HG03139 (cell line): ENCODE results near the gene ATRNL1.

Experiments used
- ATAC-seq: cut with Tn5 transposase; IDR thresholded peaks from one replicate; pipeline ENCODE4 v1.9.1; 2021; ENCODE audit not compliant: unreplicated experiment

ATRNL1 gene

DNA sequence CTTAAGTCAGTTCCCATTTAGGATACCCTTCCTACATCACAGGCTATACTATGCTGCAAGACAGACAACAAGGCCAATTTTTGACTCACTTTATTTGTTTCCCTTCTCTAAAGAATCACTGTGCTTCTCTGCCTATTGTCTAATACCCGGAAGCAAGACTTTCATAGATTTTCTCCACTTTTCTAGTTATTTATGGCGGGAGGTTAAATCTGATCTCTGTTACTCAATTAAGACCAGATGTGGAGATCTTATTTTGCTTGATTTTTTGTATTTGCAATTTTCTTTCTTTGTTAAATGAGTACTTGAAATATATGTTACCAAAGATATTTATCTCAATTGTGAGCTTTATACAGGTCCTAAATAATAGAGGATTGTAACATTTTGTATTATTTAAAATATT, 511.5 kb downstream of the ATRNL1 start:
- no peak for ATAC-seq

DNA sequence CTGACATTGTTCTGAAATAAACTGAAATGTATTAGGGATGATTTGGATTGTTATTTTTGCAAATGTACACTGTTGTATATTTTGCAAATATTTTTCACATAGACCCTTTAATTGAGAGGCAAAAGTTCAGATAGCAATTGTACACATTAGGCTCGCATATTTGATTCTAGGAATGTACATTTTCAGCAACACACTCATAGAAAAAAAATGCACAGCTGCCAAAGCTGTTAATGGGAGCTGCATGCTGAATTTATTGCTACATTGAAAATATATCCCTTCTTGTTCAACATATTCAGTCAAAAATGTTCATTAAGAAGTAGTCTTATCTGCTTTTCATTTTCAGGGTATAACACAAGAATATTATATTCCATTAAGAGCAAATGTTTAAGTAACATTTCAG, 512.9 kb downstream of the ATRNL1 start:
- no peak for ATAC-seq

DNA sequence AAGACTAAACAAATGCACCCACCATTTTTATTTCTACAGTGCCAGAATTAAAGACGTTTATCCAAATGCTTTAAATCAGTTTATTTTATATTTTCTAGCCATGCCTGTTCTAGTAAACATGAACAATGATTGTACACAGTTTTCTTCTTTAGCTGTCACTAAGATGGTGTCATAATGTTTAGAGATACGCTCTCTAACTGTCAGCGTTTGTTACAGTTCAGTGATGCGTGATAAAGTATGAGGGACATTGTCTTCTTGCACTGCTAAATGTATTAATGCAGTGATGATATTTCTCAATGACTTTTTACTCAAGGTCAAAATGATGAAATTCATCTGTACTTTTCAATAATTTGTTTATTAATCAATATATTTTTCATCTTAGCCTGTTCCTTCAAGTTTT, 513.6 kb downstream of the ATRNL1 start:
- ATAC-seq: no peak

DNA sequence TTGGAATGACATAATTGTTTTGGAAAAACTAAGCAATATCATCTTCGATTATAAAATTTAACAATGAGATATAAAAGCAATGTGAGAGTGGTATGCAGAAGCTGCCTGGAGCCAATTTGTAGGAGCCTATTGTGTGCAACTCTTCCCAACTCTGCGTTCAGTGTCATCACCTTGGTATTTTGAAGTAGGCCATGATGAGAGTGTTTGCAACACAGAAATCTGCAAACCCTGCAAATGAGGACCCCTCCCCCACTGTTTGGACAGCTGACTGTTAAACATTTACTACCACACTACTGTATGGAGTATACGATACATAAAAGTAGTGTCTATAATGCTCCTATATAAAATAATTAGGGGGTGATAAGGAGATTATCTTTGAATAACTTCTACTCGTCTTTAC, 531.3 kb downstream of the ATRNL1 start:
- ATAC-seq: no peak

DNA sequence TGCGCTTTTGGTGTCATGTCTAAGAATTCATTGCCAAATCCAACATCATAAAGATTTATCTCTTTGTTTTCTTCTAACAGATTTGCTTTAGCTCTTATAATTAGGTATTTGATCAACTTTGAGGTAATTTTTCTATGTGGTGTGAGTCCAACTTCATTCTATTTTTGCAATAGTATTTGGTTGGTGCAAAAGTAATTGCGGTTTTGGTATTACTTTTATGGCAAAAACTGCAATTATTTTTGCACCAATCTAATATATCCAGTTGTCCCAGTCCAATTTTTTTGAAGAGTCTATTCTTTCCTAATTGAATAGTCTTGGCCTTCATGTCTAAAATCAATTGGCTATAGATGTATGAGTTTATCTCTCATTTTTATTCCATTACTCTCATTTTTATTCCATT, 535.5 kb downstream of the ATRNL1 start:
- no peak for ATAC-seq

DNA sequence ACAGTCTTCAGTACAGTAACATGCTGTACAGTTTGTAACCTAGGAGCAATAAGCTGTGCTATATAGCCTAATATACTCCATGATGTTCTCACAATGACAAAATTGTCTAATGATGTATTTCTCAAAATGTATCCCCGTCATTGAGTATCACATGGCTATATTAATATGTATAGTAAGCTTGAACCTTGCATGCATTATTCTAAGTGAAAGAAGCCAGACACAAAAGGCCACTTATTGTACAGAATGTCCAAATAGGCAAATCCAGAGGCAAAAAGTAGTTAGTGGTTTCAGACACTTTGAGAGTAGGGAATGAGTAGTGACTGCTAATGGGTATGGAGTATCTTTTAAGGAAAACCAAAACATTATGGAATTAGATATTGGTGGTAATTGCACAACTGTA, 545.1 kb downstream of the ATRNL1 start:
- ATAC-seq: no peak

DNA sequence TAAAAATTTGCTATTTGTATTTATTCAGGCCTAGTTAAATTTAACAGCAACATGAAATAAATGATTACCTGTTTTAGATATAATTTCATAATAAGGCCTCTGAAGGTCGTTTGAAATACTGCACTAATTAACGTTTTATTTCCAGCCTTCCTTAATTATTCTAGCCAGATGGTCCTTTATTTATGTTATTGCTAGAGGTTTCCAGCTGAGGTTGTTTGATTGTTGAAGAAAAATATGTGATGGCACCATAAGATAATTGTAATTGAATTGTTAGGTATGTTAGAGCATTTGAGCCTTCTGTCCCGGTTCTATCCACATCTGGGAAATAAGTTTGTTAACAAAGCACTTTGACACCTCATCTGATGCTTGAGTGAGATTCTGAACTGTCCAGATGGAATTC, 556.1 kb downstream of the ATRNL1 start:
- ATAC-seq: no peak

DNA sequence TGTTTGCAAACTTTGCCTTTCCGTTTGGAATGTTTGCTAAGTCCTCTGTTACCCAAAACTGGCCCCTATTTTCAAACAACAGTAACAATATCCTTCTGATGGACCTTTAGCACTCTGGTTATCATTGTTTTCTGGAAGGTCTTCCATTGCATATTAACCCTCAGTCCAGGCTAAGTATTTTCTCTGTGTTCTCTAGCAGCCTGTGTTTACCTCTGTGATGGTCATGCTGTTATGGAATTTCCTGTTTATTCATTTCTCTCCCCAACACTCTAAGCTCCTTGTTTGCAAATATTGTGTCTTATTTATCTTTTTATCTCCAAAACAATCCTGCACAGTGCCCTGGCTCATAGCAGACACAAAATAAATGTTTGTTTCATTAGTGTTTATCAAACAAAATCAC, 560.3 kb downstream of the ATRNL1 start:
- ATAC-seq: no peak

DNA sequence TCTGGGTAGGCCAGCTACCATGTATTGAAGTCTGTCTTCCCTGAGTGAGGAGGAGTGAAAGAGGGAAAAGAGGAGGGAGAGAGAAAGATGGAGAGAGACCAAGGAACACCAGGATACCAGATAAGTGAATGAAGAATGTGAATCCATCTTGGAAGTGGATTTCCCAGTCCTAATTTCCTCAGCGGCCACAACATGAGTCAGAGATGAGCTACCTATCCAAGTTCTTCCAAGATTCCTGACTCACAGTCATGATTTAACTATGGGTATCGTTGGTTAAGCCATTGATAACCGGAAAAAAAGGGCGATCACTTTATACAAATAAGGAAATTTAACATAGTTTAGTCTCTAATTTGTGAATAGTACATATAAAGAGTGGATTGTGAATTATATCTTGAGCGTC, 561.8 kb downstream of the ATRNL1 start:
- no peak for ATAC-seq

DNA sequence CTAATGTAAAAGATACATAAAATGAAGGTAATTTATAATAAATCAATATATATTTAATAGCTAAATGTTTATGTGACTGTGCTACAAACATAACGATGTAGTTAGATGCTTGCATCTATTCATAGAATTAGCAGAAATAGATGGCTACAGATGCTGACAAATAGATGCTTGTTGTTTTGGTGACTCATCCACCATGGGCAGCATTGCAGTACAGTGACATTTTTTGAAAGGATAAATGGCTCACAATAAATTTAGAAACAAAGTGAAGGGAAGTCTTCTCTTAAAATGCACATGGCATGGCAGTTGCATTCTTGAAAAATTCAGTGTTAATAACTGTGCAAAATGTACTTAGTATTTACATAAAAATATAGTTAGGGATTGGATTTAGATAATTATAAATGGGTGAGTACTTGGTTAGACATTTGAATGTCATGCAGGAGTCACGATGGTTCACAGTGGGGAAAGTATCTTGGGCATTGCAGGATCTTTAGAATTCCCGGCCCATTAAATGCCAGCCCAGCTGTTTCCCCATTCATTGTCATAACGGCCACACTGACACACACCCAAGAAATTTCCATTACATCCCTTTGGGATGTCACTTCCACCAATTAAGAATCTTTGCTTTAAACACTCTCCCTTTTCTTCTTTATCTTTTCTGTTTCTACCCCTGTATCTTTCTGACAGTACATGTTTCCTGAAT, 564.1 kb downstream of the ATRNL1 start:
- no peak for ATAC-seq

DNA sequence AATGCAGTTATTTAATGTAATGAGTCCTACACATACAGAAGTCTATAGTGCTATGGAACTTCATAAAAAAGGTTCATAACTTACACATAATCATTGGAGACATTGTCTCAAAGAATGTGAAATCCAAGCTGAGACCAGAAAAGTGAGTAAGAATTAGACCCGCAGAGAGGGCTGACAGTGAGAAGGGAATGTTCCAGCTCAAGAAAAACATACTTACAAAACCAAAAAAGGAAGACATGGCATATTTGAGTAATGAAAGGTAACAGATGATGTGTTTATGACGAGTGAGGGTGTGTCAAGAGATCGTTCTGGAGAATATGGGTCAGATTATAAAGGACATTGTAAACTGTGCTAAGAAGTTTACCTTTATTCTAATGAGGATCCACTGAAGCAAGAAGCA, 566.5 kb downstream of the ATRNL1 start:
- no peak for ATAC-seq

DNA sequence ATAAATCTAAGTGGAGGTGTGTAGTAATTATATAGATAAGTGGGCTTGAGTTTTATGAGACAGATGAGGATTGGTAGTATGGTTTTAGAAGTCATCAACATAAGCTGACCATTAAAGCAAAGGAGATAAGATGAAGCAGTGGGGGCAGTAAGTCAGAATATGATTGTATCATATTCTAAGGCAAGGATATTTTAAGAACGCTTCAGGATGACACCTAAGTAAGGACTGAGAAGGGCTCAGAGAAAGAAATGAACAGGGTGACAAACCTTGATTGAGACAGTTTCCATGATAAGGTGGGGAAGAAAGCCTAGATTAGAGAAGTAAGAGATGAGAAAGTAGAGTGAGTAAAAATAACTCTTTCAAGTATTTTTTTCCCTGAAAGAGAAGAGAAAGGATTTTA, 567.2 kb downstream of the ATRNL1 start:
- no peak for ATAC-seq

DNA sequence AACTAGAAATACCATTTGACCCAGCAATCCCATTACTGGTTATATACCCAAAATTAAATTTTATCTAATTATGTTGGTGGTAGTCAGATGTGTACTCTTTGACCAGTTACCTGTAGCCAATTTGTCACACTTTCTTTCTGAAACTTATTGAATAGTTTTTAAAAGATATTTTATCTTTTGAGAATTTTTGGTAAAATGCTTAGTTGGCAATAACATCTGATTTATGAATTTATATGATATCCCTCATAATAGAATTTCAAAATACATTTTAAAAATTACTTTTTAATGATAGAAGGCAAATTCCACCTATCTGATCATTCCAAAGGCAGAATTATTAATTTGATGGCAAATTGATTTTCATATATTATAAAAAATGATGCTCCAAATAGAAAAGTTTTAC, 569.3 kb downstream of the ATRNL1 start:
- no peak for ATAC-seq

DNA sequence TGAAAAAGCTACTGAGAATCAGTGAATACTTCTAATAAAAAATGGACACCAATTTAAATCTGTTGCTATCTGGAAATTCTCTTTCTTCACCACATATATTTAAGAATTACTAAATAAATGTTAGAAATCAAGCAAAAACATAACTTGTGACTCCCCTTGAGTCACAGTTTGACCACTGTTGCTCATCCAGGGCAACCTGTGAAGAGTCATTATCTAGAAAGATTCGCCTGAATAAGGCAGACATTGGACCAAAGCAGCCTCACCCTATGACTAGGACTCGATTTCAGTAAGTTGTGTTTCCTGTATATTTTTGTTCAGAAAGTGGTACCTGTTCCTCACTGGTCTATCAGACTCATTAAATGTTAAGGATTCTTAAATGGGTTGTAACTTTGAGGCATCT, 572.4 kb downstream of the ATRNL1 start:
- no peak for ATAC-seq

DNA sequence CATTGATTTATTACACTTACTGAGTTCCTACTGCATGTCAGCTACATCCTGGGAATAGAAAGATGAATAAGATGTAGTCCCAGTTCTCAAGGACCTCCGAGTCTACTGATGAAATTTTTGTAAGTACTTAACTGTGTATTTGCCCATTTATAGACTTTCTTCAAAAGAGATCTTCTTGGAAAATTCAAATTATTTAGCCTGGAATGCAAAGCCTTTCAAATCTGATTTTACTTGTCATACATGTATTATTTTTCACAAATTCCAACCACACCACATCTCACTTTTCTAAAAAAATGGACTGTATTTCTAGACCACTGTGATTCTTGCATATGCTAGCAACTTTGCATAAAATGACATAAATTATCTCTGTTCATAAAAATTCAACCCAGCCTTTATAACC, 581.3 kb downstream of the ATRNL1 start:
- no peak for ATAC-seq

DNA sequence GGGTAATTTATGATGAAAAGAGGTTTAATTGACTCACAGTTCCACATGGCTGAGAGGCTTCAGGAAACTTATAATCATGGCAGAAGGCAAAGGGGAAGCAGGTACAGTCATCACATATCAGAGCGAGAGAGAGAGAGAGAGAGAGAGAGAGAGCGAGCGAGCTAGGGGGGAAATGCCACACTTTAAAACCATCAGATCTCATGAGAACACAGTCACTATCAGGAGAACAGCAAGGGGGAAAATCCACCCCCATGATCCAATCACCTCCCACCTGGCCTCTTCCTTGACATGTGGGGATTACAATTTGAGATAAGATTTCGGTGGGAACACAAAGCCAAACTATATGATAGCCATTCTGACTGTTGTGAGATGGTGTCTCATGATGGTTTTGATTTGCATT, 603.6 kb downstream of the ATRNL1 start:
- ATAC-seq: no peak

DNA sequence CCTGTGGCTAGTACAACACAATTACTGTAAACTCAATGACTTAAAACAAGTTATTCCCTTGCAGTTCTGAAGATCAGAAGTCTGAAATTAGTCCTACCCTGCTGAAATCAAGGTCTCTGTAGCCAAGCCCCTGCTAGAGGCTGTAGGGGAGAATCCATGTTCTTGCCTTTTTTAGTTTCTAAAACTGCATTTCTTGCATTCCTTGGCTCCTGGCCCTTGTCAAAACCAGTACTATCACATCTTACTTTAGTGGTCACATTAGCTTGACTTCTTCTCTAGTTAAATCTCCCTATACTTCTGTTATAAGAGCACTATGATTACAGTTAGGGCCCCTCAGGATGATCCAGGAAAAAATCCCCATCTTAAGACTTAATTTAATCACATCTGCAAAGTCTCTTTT, 612.9 kb downstream of the ATRNL1 start:
- no peak for ATAC-seq

DNA sequence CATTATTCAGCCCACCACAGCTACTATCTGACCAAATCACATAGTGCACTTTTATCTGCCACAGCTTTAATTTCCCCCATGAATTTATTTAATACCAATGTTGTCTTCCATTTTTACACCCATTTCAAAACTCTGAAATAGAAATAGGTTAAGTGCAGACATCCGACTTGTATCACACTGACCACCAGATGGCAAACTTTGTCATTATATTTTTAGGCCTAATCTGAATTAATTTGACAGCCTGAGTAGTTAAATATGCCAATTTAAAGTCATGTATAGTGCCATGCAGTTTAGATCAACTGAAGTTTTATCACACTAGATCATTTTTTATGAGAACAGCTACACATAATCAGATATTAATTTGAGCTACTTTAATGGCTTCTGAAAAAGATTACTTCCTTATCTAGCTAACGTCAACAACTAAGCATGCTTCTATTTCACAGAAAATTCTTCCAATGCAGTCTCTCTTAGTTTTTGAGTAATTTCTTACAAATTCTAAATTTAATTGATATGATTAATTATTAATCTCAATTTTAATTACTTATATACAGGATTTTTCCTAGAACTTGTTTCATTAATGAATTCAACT, 613.4 kb downstream of the ATRNL1 start:
- no peak for ATAC-seq

DNA sequence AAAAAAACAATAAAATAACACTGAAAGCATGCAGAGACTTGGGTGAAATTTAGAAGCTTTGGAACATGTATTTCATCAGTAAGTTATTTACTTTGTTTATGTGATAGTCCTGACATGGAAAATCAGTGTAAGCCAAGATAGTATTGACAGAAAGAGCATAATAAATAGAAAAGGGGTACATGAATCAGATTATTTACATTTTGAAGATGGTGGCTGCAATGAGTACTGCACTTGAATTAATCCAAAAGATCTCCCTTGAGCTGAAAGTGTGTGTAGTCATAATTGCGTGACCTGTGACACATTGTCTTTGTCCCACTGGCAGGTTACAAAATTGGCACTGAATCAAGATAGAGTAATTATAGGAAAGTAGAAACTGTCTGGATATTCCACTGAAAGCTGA, 617.0 kb downstream of the ATRNL1 start:
- no peak for ATAC-seq

DNA sequence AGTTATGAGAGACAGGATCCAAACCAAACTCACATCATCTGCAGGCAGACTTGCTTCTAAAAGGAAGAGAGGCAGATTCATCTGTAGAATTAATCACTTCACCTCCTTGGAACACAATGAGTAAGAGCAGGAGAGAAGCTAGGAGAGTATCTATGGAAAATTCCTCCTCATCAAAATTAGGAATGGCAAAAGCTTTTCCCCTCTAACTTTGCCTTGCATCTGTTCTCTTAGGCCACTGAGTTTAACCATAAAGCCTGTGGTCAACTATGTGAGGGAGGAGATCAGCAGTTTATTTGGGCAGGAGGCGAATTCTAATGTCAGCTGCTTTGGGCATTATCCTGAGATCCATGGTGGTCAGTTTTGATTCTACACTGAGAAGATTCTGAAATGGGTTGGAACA, 618.1 kb downstream of the ATRNL1 start:
- ATAC-seq: no peak

DNA sequence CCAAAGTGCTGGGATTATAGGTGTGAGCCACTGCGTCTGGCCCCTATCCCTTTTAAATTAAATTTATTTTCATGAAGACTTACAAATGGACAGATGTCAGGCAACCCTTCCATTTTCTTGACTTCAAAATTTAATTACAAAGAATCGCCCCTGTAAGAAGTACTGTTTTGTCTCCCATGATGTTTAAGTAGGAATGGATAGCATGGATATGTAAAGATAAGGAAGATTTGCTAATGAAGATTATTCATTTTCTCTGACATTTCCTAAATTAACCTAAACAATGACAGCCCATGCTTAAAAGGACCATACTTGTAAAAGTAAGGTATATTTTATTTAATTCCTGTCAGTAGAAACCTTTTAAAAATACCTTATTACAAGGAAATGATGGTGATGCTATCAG, 627.0 kb downstream of the ATRNL1 start:
- no peak for ATAC-seq

DNA sequence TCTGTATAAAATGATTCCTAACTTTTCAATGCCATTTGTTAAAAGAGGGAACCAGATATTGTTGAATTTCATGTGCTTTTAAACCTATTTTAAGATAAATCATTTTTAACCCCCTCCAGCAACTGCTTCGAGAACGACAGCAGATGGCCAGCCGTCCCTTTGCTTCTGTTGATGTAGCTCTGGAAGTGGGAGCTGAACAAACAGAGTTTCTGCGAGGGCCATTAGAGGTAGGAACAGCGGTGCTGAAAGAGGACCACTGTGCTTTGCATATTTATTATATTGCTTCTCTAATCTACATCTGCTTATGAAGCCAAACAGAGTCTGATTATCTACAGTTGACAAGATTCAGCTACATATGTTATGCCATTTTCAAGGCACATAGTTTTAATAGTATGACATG, 634.0 kb downstream of the ATRNL1 start:
- no peak for ATAC-seq

DNA sequence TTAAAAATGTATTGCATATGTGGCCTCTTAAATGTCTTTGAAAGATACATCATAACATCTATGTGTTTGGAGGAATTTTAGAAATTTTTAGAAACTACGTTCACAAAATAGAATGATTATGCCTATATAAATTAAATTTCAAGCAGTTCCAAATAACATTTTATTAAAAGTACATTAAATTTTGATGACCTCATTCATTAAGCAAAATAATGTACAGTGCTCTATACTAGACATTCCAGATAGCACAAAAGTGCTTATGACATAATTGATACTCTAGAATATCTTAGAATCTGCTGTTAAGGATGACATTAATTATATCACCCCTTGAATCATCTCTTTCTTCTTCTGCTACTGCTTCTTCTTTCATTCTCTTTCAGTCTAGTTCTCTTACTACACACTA, 650.9 kb downstream of the ATRNL1 start:
- ATAC-seq: no peak
